GM21529 (cell line): ENCODE data around the gene ZRANB2.

ENCODE experiments used
- ATAC-seq: cut with Tn5 transposase; IDR thresholded peaks from one replicate; pipeline ENCODE4 v1.9.1; 2021; ENCODE audit not compliant: unreplicated experiment

ZRANB2 gene

DNA sequence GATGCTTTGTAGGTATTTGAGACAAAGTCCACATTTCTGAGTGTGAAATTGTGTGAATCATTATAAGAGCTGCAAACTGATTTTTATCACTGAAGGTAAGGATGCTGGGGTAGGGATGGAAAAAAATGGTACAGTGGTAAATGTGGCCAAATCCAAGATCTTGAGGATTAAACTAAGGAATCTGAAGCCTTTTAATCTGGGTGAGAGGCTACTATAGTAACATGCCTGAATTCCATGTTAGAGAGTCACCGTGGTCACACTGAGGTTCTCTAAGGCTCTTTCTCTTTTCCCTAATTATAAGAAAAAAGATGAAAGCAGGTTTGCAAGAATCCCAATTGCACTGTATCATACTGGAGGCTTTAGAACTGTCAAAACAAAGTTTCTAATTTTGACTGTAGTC, 50.8 kb downstream of the ZRANB2 start:
- no peak for ATAC-seq

DNA sequence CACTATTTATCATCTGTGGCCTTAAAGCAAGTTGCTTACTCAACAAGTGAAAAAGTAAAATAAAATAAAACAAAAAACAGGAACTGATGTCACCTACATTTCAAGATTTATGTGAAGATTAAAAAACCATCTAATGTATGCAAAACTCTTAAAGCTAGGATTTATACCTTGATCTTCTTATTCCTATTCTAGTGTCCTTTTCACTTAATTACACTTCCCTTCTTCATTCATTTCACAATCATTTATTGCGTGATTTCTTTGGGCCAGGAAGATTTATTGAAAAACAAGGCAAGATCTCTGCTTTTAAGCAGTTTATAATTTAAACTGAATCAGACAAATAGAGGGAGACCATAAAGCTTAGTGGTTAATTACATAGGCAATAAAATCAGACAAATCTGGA, 51.9 kb downstream of the ZRANB2 start:
- no peak for ATAC-seq

DNA sequence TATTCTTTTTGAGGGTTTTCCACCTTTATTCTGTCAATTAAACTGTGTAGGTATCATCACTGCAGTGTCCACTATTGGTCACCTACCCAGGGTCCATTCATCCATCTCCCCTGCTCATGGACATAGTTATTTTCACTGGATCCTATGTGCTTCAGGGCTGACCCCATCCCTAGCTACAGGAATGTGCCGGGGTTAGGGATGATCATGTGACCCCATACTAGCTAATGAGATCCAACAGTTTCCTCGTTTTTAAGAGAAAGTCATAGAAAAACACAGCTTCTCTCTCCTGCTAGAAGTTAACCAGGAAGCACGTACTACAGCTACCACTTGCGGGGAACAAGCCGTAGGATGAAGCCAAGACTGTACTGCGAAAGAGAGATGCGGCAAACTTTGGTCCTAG, 52.8 kb downstream of the ZRANB2 start:
- ATAC-seq = no peak

DNA sequence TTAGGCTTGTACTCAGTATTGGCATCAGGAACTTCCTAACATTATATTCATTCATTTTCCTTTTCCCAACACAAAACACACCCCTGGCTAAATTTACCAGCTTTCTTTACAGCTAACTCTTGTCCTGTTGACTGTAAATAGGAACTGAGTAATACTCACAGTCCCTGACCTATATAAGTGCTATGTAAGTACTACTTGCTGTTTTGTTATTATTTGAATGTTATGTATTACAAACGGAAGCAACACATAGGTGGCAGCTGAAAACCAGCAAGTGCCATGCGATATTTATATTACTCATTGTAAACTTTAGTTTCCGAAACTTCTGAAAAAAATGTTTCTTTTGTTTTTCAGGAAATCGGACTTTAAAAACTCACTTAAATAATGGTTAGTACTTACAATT, 54.7 kb downstream of the ZRANB2 start:
- ATAC-seq = no peak

DNA sequence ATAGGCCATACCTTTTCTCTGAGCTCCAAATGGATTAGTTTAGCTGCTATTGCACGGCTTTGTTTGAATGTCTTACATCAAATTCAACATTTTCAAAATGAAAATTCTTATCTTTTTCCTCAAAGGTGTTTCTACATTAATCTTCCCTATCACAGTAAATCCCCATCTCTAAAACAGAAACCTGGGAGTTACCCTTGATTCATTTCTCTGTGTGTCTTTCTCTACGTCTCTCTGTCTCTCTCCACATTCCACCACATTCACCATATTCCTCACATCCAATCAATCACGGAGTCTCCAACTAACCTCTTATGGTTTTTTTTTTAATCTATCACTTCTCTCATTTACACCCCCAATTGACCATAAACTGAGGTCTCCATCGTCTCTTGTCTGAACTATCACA, 57.3 kb downstream of the ZRANB2 start:
- ATAC-seq = no peak

DNA sequence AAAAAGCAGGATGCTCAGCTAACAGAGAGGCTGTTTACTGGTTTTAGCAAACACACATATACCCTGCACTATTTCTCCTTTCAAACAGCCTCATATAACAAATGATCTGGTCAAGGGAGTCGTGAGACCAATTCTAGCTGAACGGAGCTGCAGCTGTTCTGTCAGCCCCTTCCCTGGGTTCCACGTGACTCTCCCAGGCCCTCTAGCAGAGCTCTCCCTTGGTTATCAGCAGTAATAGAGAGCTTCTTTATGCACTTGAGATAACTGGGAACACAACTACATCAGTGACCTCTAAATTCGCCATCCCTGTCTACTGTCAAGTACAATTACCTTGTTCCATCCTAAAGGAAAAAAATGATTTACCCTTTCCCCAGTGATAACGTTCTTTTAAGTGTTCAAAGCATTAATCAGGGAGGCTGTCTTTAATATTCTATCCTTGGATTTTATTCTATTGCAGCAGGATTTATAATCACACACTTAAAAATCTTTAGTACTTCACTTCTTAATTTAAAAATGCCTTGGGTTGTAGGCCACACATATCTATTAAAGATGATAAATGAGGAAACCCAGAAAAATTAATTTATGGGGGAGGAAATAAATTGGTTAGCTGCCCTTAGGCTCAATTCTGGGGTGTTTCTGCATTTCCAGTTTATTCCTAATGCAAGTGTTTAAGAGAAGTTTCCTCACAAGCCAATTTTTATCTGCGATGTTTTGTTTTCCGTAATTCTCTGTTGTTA, 61.4 kb downstream of the ZRANB2 start:
- ATAC-seq = no peak

DNA sequence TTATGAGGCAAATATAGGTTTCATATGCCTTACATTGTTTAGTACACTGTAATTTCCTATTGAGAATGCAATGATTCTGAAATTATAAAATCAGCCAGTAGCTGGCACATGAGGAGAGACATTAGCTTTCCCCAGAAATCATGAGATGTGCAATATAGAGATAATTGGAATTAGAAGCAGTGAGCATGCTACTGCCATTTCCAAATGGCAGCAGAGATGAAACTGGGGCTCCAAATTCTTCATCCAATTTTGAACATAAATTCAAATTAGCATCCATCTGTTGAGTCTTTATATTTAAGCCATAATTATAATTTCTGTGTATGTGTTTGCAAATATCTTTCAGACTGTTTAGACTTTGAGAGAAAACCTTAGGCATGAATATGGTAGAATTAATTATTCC, 62.0 kb downstream of the ZRANB2 start:
- no peak for ATAC-seq

DNA sequence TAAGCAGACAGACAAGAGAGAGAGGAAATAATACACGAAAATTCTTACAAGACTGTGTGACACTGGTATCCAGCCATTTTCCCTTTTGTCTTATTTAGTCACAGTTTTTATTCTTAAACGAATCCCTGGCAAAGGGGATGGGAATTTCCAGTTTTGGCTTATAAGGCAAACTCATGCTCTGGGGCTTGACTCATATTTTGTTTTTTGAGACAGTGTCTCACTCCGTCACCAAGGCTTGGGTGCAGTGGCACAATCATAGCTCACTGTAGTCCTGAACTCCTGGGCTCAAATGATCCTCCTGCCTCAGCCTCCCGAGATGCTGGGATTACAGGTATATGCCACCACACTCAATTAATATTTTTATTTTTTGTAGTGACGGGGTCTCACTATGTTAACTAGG, 65.1 kb downstream of the ZRANB2 start:
- ATAC-seq = no peak

DNA sequence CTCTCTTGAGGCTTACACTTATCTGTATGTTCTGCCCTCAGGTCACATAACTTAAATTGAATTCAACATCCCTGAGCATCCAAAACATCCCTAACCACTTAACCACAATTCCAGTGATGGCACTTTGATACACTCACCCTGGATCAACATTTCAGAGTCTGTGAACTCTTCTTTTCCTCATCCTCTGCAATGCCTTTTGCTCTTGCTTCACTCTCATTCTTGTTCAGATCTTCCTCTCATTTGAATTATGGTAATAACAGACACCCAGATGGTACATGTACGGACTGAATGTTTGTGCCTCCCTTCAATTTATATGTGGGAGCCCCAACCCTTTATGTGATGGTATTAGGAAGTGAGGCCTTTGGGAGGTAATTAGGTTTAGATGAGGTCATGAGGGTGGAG, 66.7 kb downstream of the ZRANB2 start:
- ATAC-seq = no peak
